Sigmoid colon (tissue), 3 donors: Measurements from ENCODE around the gene SLC1A3.

Source experiments
- POLR2A ChIP-seq, 2 donors: fragments of 450-650 bp; IDR thresholded peaks; one replicate each; pipeline ENCODE4 v1.6.1; 2016; ENCODE audit warnings: antibody characterized with exemption in 2 of 2, mild to moderate bottlenecking in 2 of 2, moderate library complexity in 2 of 2
- TF ChIP-seq, protein P1 (sequence below), 4 experiments: fragments of 450-650 bp in 3 of 4; fragments of 200-600 bp in 1 of 4; IDR thresholded peaks; one replicate each; pipeline ENCODE4 v1.5.1; 2016 to 2019; ENCODE audit warnings: antibody characterized with exemption in 4 of 4, mild to moderate bottlenecking in 3 of 4, moderate library complexity in 2 of 4

- TF ChIP-seq, protein P1, sequence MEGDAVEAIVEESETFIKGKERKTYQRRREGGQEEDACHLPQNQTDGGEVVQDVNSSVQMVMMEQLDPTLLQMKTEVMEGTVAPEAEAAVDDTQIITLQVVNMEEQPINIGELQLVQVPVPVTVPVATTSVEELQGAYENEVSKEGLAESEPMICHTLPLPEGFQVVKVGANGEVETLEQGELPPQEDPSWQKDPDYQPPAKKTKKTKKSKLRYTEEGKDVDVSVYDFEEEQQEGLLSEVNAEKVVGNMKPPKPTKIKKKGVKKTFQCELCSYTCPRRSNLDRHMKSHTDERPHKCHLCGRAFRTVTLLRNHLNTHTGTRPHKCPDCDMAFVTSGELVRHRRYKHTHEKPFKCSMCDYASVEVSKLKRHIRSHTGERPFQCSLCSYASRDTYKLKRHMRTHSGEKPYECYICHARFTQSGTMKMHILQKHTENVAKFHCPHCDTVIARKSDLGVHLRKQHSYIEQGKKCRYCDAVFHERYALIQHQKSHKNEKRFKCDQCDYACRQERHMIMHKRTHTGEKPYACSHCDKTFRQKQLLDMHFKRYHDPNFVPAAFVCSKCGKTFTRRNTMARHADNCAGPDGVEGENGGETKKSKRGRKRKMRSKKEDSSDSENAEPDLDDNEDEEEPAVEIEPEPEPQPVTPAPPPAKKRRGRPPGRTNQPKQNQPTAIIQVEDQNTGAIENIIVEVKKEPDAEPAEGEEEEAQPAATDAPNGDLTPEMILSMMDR (IDR thresholded peaks at IDR 0.05), result no peak
- no peak for TF ChIP-seq POLR2A (IDR thresholded peaks at IDR 0.05)
Measured at GRCh38 chr5:36642089-36642488, 35.7 kb downstream of the SLC1A3 start.
